Lower leg skin (tissue), 3 donors: ENCODE data around the gene USP35.

ENCODE experiments used
- CTCF ChIP-seq, 3 donors: fragments of 450-650 bp; IDR thresholded peaks; one replicate each; pipeline ENCODE4 v1.5.1; 2016; ENCODE audit warnings: antibody characterized with exemption in 3 of 3, mild to moderate bottlenecking in 3 of 3, moderate library complexity in 2 of 3
- POLR2A ChIP-seq, 2 donors: fragments of 450-650 bp; IDR thresholded peaks; one replicate each; pipeline ENCODE4 v1.6.1; 2016 to 2017; ENCODE audit warnings: antibody characterized with exemption in 2 of 2, mild to moderate bottlenecking in 1 of 2, moderate library complexity in 1 of 2

GRCh38 chr11:78156127-78156844, 32.4 kb upstream of the USP35 start:
- TF ChIP-seq POLR2A (IDR thresholded peaks at IDR 0.05) (no peak), CTCF (IDR thresholded peaks at IDR 0.05) (no peak)
